Mammary epithelial cell (primary cell): ENCODE results near the gene SHROOM4.

Source experiments
- EZH2 ChIP-seq: IDR thresholded peaks from 2 replicates; pipeline ENCODE4 v1.6.1; 2012; ENCODE audit warnings: low read length, inconsistent platforms, borderline replicate concordance
- TF ChIP-seq, protein P1 (sequence below), 2 donors: IDR thresholded peaks in 1 of 2; conservative IDR thresholded peaks in 1 of 2; 2 replicates each; pipeline ENCODE4 v1.5.1; 2011 to 2012; ENCODE audit warnings: inconsistent platforms in 2 of 2, low read length in 2 of 2, mild to moderate bottlenecking in 2 of 2, control low read depth in 1 of 2, low read depth in 1 of 2; ENCODE audit not compliant: insufficient read depth in 1 of 2; ENCODE audit errors: extremely low read depth in 1 of 2

DNA sequence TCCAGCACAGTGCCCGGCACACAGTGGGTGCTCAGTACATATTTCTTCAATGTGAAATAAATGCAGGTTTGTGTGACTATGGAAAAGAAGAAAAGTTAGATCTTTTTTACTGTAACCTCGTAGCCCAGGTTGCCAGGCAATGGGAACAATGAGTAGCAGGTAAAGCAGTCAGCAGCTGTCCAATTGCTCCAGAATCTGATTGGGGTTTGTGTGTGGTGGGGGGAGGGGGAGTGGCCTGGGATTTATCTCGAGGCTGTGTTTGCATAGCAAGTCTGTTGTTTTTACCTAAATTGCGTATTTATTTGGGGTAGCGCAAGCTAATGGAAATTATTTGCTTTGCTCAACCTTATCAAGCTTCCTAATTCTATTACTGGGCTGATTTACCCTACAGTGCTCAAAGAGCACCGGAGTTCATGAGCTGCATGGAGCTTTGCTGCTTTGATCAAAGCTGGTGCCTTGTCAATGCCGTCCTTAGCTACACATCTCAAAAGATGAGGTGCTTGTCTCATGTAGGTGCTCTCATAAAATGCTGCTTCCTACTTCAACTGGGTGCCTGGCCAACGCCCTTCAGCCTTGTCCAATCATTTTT is 198.3 kb downstream of the SHROOM4 start:
- TF ChIP-seq, protein P1, sequence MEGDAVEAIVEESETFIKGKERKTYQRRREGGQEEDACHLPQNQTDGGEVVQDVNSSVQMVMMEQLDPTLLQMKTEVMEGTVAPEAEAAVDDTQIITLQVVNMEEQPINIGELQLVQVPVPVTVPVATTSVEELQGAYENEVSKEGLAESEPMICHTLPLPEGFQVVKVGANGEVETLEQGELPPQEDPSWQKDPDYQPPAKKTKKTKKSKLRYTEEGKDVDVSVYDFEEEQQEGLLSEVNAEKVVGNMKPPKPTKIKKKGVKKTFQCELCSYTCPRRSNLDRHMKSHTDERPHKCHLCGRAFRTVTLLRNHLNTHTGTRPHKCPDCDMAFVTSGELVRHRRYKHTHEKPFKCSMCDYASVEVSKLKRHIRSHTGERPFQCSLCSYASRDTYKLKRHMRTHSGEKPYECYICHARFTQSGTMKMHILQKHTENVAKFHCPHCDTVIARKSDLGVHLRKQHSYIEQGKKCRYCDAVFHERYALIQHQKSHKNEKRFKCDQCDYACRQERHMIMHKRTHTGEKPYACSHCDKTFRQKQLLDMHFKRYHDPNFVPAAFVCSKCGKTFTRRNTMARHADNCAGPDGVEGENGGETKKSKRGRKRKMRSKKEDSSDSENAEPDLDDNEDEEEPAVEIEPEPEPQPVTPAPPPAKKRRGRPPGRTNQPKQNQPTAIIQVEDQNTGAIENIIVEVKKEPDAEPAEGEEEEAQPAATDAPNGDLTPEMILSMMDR (conservative IDR thresholded peaks at IDR 0.05 in 1 of 2, IDR thresholded peaks at IDR 0.05 in 1 of 2; ENCODE audit: extremely low read depth in 1 of 2, insufficient read depth in 1 of 2, low read depth in 1 of 2, low read length in 2 of 2) = no peak
- no peak for TF ChIP-seq EZH2
